Prostate gland (tissue), 2 donors: ENCODE results near the gene A4GNT. TPM values are rescaled to one million over a fixed set of nuclear protein-coding genes. Genes with fewer than 3 reads are reported as not detected.
"Not testable (repeated sequence)": the region's sequence is repeated elsewhere in the genome, so short reads cannot be mapped to it uniquely, and the experiment has no call there.

Source experiments
- DNase-seq: peaks from one replicate; pipeline ENCODE4 v3.0.0-alpha.2; 2019; ENCODE audit warnings: low spot score
- H3K27ac ChIP-seq, 2 donors: fragments of 200-600 bp; sonication (generic); 2 replicates each; pipeline ENCODE4 v1.5.1; 2017 to 2019
- H3K27me3 ChIP-seq: fragments of 200-600 bp; sonication (generic); replicated peaks from 2 replicates; pipeline ENCODE4 v1.5.1; 2019; ENCODE audit not compliant: insufficient read depth
- H3K36me3 ChIP-seq, 2 donors: fragments of 200-600 bp; sonication (generic); 1 replicate in 1 of 2; 2 replicates in 1 of 2; pipeline versions ENCODE4 v1.5.1 to v1.8.1; 2017 to 2019
- H3K4me1 ChIP-seq: fragments of 200-600 bp; sonication (generic); replicated peaks from 2 replicates; pipeline ENCODE4 v1.5.1; 2019
- H3K4me3 ChIP-seq, 2 donors: fragments of 200-600 bp; sonication (generic); 2 replicates each; pipeline ENCODE4 v1.5.1; 2017 to 2019
- H3K9me3 ChIP-seq: fragments of 200-600 bp; sonication (generic); 2 replicates; pipeline ENCODE4 v1.5.1; 2017
- POLR2A ChIP-seq: fragments of 450-650 bp; IDR thresholded peaks from one replicate; pipeline ENCODE4 v1.6.1; 2016; ENCODE audit warnings: antibody characterized with exemption, mild to moderate bottlenecking
- POLR2AphosphoS5 ChIP-seq: sonication (generic); formaldehyde crosslinking; IDR thresholded peaks from one replicate; pipeline ENCODE4 v1.6.1; 2017; ENCODE audit warnings: antibody characterized with exemption
- WGBS: methylation state at CpG from one replicate; pipeline ENCODE4 v1.1.5; 2018; 5-methylcytosine and 5-hydroxymethylcytosine counted together
- intact Hi-C: fragments of 100-400 bp; cut with DNase I; formaldehyde crosslinking; loops from one replicate; pipeline ENCODE4 v1.14.2; 2022
- total RNA-seq, 2 donors: library from RNA; depleted of rRNA; stranded (reverse); fragments of >200 nt; gene quantifications; one replicate each; pipeline ENCODE4 v1.1.0, GENCODE V29; 2016
- TF ChIP-seq, protein P1 (sequence below), 4 experiments: fragments of 200-600 bp in 2 of 4; fragments of 450-650 bp in 2 of 4; sonication (generic) in 2 of 4; IDR thresholded peaks; 1 replicate in 3 of 4; 2 replicates in 1 of 4; pipeline ENCODE4 v1.5.1; 2016 to 2019; ENCODE audit warnings: antibody characterized with exemption in 4 of 4, mild to moderate bottlenecking in 2 of 4, moderate library complexity in 2 of 4

A4GNT gene
- total RNA-seq, 2 donors from 2014 or later = not detected

- intact Hi-C loops = no loop called here
- Histone ChIP-seq H3K9me3 (no peaks in the 10 kb centered on the region), H3K4me3 (no peak overlapping the region), H3K36me3 (no peaks in the 10 kb centered on the region), H3K27me3 (no peaks in the 10 kb centered on the region), H3K27ac (no peak overlapping the region), H3K4me1 (no peaks in the 10 kb centered on the region)
- 72% methylated on average over 2 of the region's 2 CpGs for WGBS
- TF ChIP-seq, protein P1, sequence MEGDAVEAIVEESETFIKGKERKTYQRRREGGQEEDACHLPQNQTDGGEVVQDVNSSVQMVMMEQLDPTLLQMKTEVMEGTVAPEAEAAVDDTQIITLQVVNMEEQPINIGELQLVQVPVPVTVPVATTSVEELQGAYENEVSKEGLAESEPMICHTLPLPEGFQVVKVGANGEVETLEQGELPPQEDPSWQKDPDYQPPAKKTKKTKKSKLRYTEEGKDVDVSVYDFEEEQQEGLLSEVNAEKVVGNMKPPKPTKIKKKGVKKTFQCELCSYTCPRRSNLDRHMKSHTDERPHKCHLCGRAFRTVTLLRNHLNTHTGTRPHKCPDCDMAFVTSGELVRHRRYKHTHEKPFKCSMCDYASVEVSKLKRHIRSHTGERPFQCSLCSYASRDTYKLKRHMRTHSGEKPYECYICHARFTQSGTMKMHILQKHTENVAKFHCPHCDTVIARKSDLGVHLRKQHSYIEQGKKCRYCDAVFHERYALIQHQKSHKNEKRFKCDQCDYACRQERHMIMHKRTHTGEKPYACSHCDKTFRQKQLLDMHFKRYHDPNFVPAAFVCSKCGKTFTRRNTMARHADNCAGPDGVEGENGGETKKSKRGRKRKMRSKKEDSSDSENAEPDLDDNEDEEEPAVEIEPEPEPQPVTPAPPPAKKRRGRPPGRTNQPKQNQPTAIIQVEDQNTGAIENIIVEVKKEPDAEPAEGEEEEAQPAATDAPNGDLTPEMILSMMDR (IDR thresholded peaks at IDR 0.05) = no peak
- TF ChIP-seq POLR2A (no peak), POLR2AphosphoS5 (no peak)
- DNase-seq = no peak
These were observed 40.4 kb upstream of the A4GNT start for GRCh38 chr3:138172625-138173024.

DNA sequence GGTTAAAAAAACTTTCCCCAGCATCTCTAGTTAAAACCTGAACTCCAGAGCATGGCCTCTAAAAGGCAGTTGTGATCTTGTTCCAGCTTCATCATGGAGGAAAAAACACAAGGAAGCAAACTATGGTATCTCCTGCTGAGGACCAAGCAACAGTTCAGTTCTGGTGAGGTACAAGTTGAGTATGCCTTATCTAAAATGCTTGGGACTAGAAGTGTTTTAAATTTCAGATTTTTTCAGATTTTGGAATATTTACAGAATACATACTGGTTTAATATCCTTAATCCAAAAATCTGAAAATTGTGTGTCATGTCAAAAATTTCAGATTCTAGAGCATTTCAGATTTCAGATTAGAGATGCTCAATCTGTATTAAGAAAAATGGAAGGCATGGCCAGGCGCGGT is 32.9 kb upstream of the A4GNT start:
- 97% methylated on average over 2 of the region's 2 CpGs for WGBS

GRCh38 chr3:138157743-138158142 is 25.6 kb upstream of the A4GNT start:
- H3K4me3 ChIP-seq = no peak overlapping the region
- no peaks in the 10 kb centered on the region for H3K4me1 ChIP-seq
- no peaks in the 10 kb centered on the region for H3K36me3 ChIP-seq
- H3K9me3 ChIP-seq = no peaks in the 10 kb centered on the region
- DNase-seq = no peak
- no peaks in the 10 kb centered on the region for H3K27me3 ChIP-seq
- no peak overlapping the region for H3K27ac ChIP-seq
- 98% methylated on average over 4 of the region's 4 CpGs for WGBS
- TF ChIP-seq, protein P1 (IDR thresholded peaks at IDR 0.05) = no peak
- TF ChIP-seq POLR2AphosphoS5 (no peak), POLR2A (no peak)
- intact Hi-C loops = no loop called here

More for the DNA sequence above, 32.9 kb upstream of the A4GNT start:
- Histone ChIP-seq H3K36me3 (no peaks in the 10 kb centered on the region), H3K4me1 (no peaks in the 10 kb centered on the region), H3K27ac (no peak overlapping the region), H3K4me3 (no peak overlapping the region), H3K27me3 (no peaks in the 10 kb centered on the region), H3K9me3 (no peaks in the 10 kb centered on the region)
- no peak for DNase-seq
- intact Hi-C loops = no loop called here
- TF ChIP-seq POLR2A (no peak), POLR2AphosphoS5 (no peak)
- TF ChIP-seq, protein P1 (IDR thresholded peaks at IDR 0.05) = no peak

DNA sequence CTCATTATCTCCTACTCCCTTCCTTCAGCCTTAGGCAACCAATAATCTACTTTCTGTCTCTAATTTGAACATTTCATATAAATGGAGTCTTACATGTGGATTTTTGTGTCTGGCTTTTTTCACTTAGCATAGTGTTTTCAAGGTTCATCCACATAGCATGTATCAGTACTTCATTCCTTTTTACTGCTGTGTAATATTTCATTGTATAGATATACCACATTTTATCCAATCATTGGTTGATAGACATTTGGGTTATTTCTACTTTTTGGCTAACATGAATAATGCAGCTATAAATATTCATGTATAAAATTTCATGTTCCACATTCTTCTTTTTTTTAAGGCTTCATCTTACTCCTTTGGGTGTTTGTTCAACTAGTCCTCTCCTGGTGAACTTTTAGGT is 22.3 kb upstream of the A4GNT start:
- H3K4me3 ChIP-seq = no peak overlapping the region
- TF ChIP-seq POLR2AphosphoS5 = no peak
- TF ChIP-seq POLR2A = no peak
- TF ChIP-seq, protein P1 (IDR thresholded peaks at IDR 0.05) = no peak
- H3K4me1 ChIP-seq = no peaks in the 10 kb centered on the region
- no peaks in the 10 kb centered on the region for H3K27me3 ChIP-seq
- H3K9me3 ChIP-seq = no peaks in the 10 kb centered on the region
- no peak for DNase-seq
- H3K27ac ChIP-seq = no peak overlapping the region
- intact Hi-C loops = no loop called here
- H3K36me3 ChIP-seq = no peaks in the 10 kb centered on the region

- no peaks in the 10 kb centered on the region for H3K36me3 ChIP-seq
- H3K27ac ChIP-seq = no peak overlapping the region
- no peak overlapping the region for H3K4me3 ChIP-seq
- TF ChIP-seq POLR2A = no peak
- TF ChIP-seq POLR2AphosphoS5 = no peak
- TF ChIP-seq, protein P1 (IDR thresholded peaks at IDR 0.05) = no peak
- intact Hi-C loops = no loop called here
- H3K4me1 ChIP-seq = no peaks in the 10 kb centered on the region
- DNase-seq = no peak
- no peaks in the 10 kb centered on the region for H3K27me3 ChIP-seq
- no peaks in the 10 kb centered on the region for H3K9me3 ChIP-seq
- 71% methylated on average over 4 of the region's 4 CpGs for WGBS
These were observed 16.3 kb upstream of the A4GNT start for GRCh38 chr3:138148503-138148902.

DNA sequence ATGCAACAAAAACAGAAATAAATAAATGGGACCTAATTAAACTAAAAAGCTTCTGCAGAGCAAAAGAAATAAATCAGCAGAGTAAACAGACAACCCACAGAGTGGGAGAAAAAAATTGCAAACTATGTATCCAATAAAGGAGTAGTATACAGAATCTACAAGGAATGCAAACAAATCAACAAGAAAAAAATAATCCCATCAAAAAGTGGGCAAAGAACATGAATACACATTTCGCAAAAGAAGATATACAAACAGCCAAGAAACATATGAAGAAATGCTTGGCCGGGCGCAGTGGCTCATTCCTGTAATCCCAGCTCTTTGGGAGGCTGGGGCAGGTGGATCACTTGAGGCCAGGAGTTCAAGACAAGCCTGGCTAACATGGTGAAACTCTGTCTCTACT is 10.0 kb upstream of the A4GNT start:
- H3K9me3 ChIP-seq, H3K4me1 ChIP-seq, intact Hi-C loops, H3K4me3 ChIP-seq, H3K36me3 ChIP-seq, DNase-seq, H3K27me3 ChIP-seq, H3K27ac ChIP-seq: not testable (repeated sequence)
- 87% methylated on average over 3 of the region's 3 CpGs for WGBS
